Right lobe of liver (tissue), 6 donors: ENCODE results near the gene GAB4. TPM values are rescaled to one million over a fixed set of nuclear protein-coding genes. Genes with fewer than 3 reads are reported as not detected.

Experiments used
- ATAC-seq, 4 donors: fragments of 200-7000 bp; cut with Tn5 transposase; one replicate each; pipeline ENCODE4 v1.9.1; 2020; ENCODE audit warnings: mild to moderate bottlenecking in 4 of 4, moderate library complexity in 4 of 4
- DNase-seq, 3 donors: peaks; one replicate each; pipeline ENCODE4 v3.0.0-alpha.2; 2020
- H3K27ac ChIP-seq, 3 donors: fragments of 200-600 bp; one replicate each; pipeline ENCODE4 v1.8.0; 2022
- H3K27me3 ChIP-seq, 2 donors: fragments of 200-600 bp; one replicate each; pipeline ENCODE4 v1.8.0; 2022
- H3K36me3 ChIP-seq, 4 donors: fragments of 200-600 bp; sonication (generic) in 1 of 4; one replicate each; pipeline versions ENCODE4 v1.5.1 to v1.8.0; 2017 to 2022; ENCODE audit warnings: control low read depth in 1 of 4
- H3K4me1 ChIP-seq, 4 donors: fragments of 200-600 bp; sonication (generic) in 1 of 4; one replicate each; pipeline versions ENCODE4 v1.5.1 to v1.8.0; 2017 to 2022; ENCODE audit warnings: control low read depth in 1 of 4
- H3K4me3 ChIP-seq, 3 donors: fragments of 200-600 bp; one replicate each; pipeline ENCODE4 v1.8.0; 2022
- H3K9me3 ChIP-seq, 4 donors: fragments of 200-600 bp; sonication (generic) in 1 of 4; one replicate each; pipeline versions ENCODE4 v1.5.1 to v1.8.0; 2017 to 2022; ENCODE audit warnings: control low read depth in 1 of 4
- CTCF ChIP-seq, 4 donors: fragments of 200-600 bp in 3 of 4; fragments of 450-650 bp in 1 of 4; IDR thresholded peaks; one replicate each; pipeline versions ENCODE4 v1.5.1 to v1.8.0; 2016 to 2022; ENCODE audit warnings: antibody characterized with exemption in 4 of 4, mild to moderate bottlenecking in 2 of 4
- POLR2A ChIP-seq: fragments of 450-650 bp; IDR thresholded peaks from one replicate; pipeline ENCODE4 v1.6.1; 2017; ENCODE audit warnings: antibody characterized with exemption, mild to moderate bottlenecking
- WGBS: methylation state at CpG from one replicate; pipeline ENCODE4 v1.1.6; 2018; ENCODE audit warnings: low coverage, low lambda C conversion rate; ENCODE audit not compliant: insufficient coverage; ENCODE audit errors: missing lambda C conversion rate; 5-methylcytosine and 5-hydroxymethylcytosine counted together
- intact Hi-C, 2 donors: fragments of 100-400 bp; cut with DNase I; formaldehyde crosslinking; loops; one replicate each; pipeline versions ENCODE4 v1.11.2 to v1.14.1; 2022
- long read RNA-seq: library from polyadenylated mRNA; unstranded; transcript quantifications from one replicate; pipeline ENCODE4 v2.0.0, GENCODE V29; 2019
- total RNA-seq, 6 experiments: library from RNA; depleted of rRNA in 2 of 6; stranded (reverse); fragments of >200 nt in 2 of 6; fragmentation: NEBNext Ultra II Directional in 3 of 6; extraction: Animal tissue kit (Norgen Biotek cat#: 25700) in 3 of 6; gene quantifications; one replicate each; pipeline versions ENCODE4 v1.1.0 to v1.2.4, GENCODE V29; 2016 to 2023
- donor health status: DM: no; HTN: yes; CAD: no.
- donor health status: DM: no; HTN: no; CAD: no.
- donor health status: DM: no; HTN: no; CAD: no.
- donor health status: DM: no; HTN: yes; CAD: no.
- donor health status: DM: no; HTN: yes; CAD: no.

Gene GAB4
- not detected for total RNA-seq
- long read RNA-seq: 0 reads

- Histone ChIP-seq H3K27ac (no peak within 1 kb of the TSS), H3K36me3 (no peaks in the 10 kb centered on the region), H3K4me3 (no peak within 1 kb of the TSS), H3K9me3 (no peaks in the 10 kb centered on the region), H3K4me1 (no peaks in the 10 kb centered on the region), H3K27me3 (no peaks in the 10 kb centered on the region)
- no peak for ATAC-seq
- 55% methylated on average over 23 of the region's 49 CpGs for WGBS
- no peak for DNase-seq
- no peak for TF ChIP-seq POLR2A
- no peak for TF ChIP-seq CTCF (IDR thresholded peaks at IDR 0.05)
- intact Hi-C loops: no loop called here
Measured at GRCh38 chr22:17007852-17008731, at the start of gene GAB4. TSS of gene GAB4 (minus strand) at chr22:17008222. CDS start at chr22:17008114, 108 bp downstream.

- H3K9me3 ChIP-seq: no peaks in the 10 kb centered on the region
- H3K27me3 ChIP-seq: no peaks in the 10 kb centered on the region
- no peak overlapping the region for H3K27ac ChIP-seq
- no peaks in the 10 kb centered on the region for H3K4me1 ChIP-seq
- TF ChIP-seq CTCF (IDR thresholded peaks at IDR 0.05): no peak
- no peak for TF ChIP-seq POLR2A
- H3K4me3 ChIP-seq: no peak overlapping the region
- ATAC-seq: peak in 1 of 4 donors; percentile 10
- 70% methylated on average over 6 of the region's 8 CpGs for WGBS
- intact Hi-C loops: loop anchor here in 1 of 2 donors (5.0 kb wide), 1 partner anchor 140 kb away; no protein-coding TSS in a partner anchor
- H3K36me3 ChIP-seq: no peaks in the 10 kb centered on the region
- DNase-seq: no peak
Measured at GRCh38 chr22:17056807-17057206, 48.8 kb upstream of the GAB4 start.

- no peak for DNase-seq
- Histone ChIP-seq H3K27me3 (no peaks in the 10 kb centered on the region), H3K4me3 (no peak overlapping the region), H3K36me3 (no peaks in the 10 kb centered on the region), H3K4me1 (no peaks in the 10 kb centered on the region), H3K27ac (no peak overlapping the region), H3K9me3 (no peaks in the 10 kb centered on the region)
- whole genome bisulfite sequencing: 83% methylated on average over 4 of the region's 5 CpGs
- ATAC-seq: no peak
- intact Hi-C loops: loop anchor here in 1 of 2 donors (5.0 kb wide), 1 partner anchor 139 kb away; no protein-coding TSS in a partner anchor
- TF ChIP-seq POLR2A: no peak
- no peak for TF ChIP-seq CTCF (IDR thresholded peaks at IDR 0.05)
Measured at GRCh38 chr22:17056058-17056457, 48.0 kb upstream of the GAB4 start.

- intact Hi-C loops: no loop called here
- Histone ChIP-seq H3K27ac (no peak overlapping the region), H3K4me1 (no peaks in the 10 kb centered on the region), H3K36me3 (no peaks in the 10 kb centered on the region), H3K9me3 (no peaks in the 10 kb centered on the region), H3K4me3 (no peak overlapping the region), H3K27me3 (no peaks in the 10 kb centered on the region)
- TF ChIP-seq CTCF (IDR thresholded peaks at IDR 0.05) (no peak), POLR2A (no peak)
- DNase-seq (no peak), ATAC-seq (no peak)
- 64% methylated on average over 1 of the region's 1 CpG for WGBS
Measured at GRCh38 chr22:17047656-17048055, 39.6 kb upstream of the GAB4 start.
